HEK293T (cell line): ENCODE measurements around the gene FAM98C.

Source experiments
- CTCF ChIA-PET: fragments of 350-600 bp; formaldehyde crosslinking; extraction: SDS; loops from one replicate; lab custom pipeline; 2021; ENCODE audit warnings: antibody characterized with exemption, inconsistent platforms; lab: Yijun Ruan, JAX
- POLR2A ChIA-PET: fragments of 350-600 bp; formaldehyde crosslinking; extraction: SDS; loops from one replicate; lab custom pipeline; 2020; ENCODE audit warnings: antibody characterized with exemption, inconsistent platforms; lab: Yijun Ruan, JAX
- DNase-seq: peaks from one replicate; pipeline ENCODE4 v3.0.0; 2012; ENCODE audit warnings: mixed read lengths; ENCODE audit errors: extremely low spot score
- ARNT ChIP-seq: fragments of 450-650 bp; IDR thresholded peaks from 2 replicates; pipeline ENCODE4 v1.6.1; 2017; ENCODE audit warnings: mild to moderate bottlenecking
- BHLHE40 ChIP-seq: fragments of 450-650 bp; IDR thresholded peaks from 2 replicates; pipeline ENCODE4 v1.6.1; 2016; ENCODE audit warnings: mild to moderate bottlenecking, moderate library complexity, borderline replicate concordance
- CTBP1 ChIP-seq: fragments of 450-650 bp; IDR thresholded peaks from 2 replicates; pipeline ENCODE4 v1.6.1; 2016; ENCODE audit warnings: borderline replicate concordance
- ELF4 ChIP-seq: fragments of 450-650 bp; IDR thresholded peaks from 2 replicates; pipeline ENCODE4 v1.6.1; 2017; ENCODE audit warnings: antibody characterized with exemption
- FOXA1 ChIP-seq: fragments of 450-650 bp; IDR thresholded peaks from 2 replicates; pipeline ENCODE4 v1.6.1; 2016; ENCODE audit warnings: mild to moderate bottlenecking
- FOXK2 ChIP-seq: fragments of 450-650 bp; IDR thresholded peaks from 2 replicates; pipeline ENCODE4 v1.6.1; 2016; ENCODE audit warnings: mild to moderate bottlenecking
- FOXM1 ChIP-seq: fragments of 450-650 bp; IDR thresholded peaks from 2 replicates; pipeline ENCODE4 v1.6.1; 2017; ENCODE audit warnings: mild to moderate bottlenecking, borderline replicate concordance
- HDGF ChIP-seq: fragments of 450-650 bp; IDR thresholded peaks from 2 replicates; pipeline ENCODE4 v1.6.1; 2017; ENCODE audit warnings: antibody characterized with exemption, borderline replicate concordance
- L3MBTL2 ChIP-seq: fragments of 450-650 bp; conservative IDR thresholded peaks from 2 replicates; pipeline ENCODE4 v1.6.1; 2016; ENCODE audit warnings: mild to moderate bottlenecking
- LEF1 ChIP-seq: fragments of 450-650 bp; IDR thresholded peaks from 2 replicates; pipeline ENCODE4 v1.6.1; 2017; ENCODE audit warnings: mild to moderate bottlenecking, borderline replicate concordance
- NFRKB ChIP-seq: fragments of 450-650 bp; IDR thresholded peaks from 2 replicates; pipeline ENCODE4 v1.6.1; 2016; ENCODE audit warnings: mild to moderate bottlenecking, moderate library complexity
- SP1 ChIP-seq: fragments of 450-650 bp; IDR thresholded peaks from 2 replicates; pipeline ENCODE4 v1.6.1; 2017
- SUZ12 ChIP-seq: fragments of 450-650 bp; IDR thresholded peaks from 2 replicates; pipeline ENCODE4 v1.6.1; 2016; ENCODE audit warnings: mild to moderate bottlenecking
- TARDBP ChIP-seq: fragments of 450-650 bp; IDR thresholded peaks from 2 replicates; pipeline ENCODE4 v1.6.1; 2016
- ZNF384 ChIP-seq: fragments of 450-650 bp; IDR thresholded peaks from 2 replicates; pipeline ENCODE4 v1.6.1; 2016
- TF ChIP-seq, protein P1 (sequence below): fragments of 450-650 bp; IDR thresholded peaks from 2 replicates; pipeline ENCODE4 v1.6.1; 2016

Gene FAM98C

DNA sequence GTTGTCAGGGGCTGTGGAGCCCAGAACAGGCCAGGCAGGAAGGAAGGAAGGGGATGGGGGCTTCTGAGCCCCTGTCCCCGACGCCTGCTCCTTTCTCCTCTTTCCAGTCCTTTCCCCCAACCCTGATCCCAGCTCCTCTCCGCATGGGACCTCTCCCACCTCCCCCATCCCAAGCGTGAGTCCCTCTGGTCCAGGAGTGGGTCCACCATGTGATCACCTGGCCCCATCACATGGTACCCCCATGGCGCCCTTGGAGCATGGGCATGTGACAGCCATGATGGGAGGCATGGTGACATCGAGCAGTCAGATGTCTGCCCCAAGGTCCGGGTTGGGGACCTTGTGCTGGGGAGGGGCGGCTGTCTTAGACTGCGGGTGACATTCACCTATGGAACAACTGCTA lies 39.8 kb downstream of the FAM98C start:
- TF ChIP-seq ELF4 (no peak), FOXA1 (no peak), BHLHE40 (no peak), NFRKB (no peak), CTBP1 (no peak), ARNT (no peak), L3MBTL2 (no peak), SP1 (no peak), ZNF384 (no peak), LEF1 (no peak), FOXK2 (no peak), SUZ12 (no peak), HDGF (no peak), FOXM1 (no peak), TARDBP (no peak)
- TF ChIP-seq, protein P1, sequence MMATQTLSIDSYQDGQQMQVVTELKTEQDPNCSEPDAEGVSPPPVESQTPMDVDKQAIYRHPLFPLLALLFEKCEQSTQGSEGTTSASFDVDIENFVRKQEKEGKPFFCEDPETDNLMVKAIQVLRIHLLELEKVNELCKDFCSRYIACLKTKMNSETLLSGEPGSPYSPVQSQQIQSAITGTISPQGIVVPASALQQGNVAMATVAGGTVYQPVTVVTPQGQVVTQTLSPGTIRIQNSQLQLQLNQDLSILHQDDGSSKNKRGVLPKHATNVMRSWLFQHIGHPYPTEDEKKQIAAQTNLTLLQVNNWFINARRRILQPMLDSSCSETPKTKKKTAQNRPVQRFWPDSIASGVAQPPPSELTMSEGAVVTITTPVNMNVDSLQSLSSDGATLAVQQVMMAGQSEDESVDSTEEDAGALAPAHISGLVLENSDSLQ: no peak
- ChIA-PET CTCF (no interaction called here), POLR2A (no interaction called here)
- no peak for DNase-seq

GRCh38 chr19:38443458-38443999 lies 40.6 kb downstream of the FAM98C start:
- DNase-seq: no peak
- ChIA-PET POLR2A (no interaction called here), CTCF (no interaction called here)
- no peak for TF ChIP-seq SP1
- TF ChIP-seq ELF4: no peak
- no peak for TF ChIP-seq LEF1
- no peak for TF ChIP-seq NFRKB
- TF ChIP-seq HDGF: no peak
- TF ChIP-seq FOXK2: no peak
- TF ChIP-seq TARDBP: no peak
- TF ChIP-seq SUZ12: no peak
- no peak for TF ChIP-seq FOXM1
- no peak for TF ChIP-seq FOXA1
- TF ChIP-seq ARNT: no peak
- no peak for TF ChIP-seq BHLHE40
- TF ChIP-seq, protein P1: no peak
- TF ChIP-seq ZNF384: no peak
- no peak for TF ChIP-seq L3MBTL2

GRCh38 chr19:38444026-38444425 lies 41.1 kb downstream of the FAM98C start:
- CTCF ChIA-PET: no interaction called here

GRCh38 chr19:38445362-38445761 lies 42.5 kb downstream of the FAM98C start:
- ChIA-PET POLR2A (no interaction called here), CTCF (no interaction called here)
- no peak for TF ChIP-seq FOXM1
- no peak for DNase-seq

More at GRCh38 chr19:38444026-38444425, 41.1 kb downstream of the FAM98C start:
- POLR2A ChIA-PET: no interaction called here
- no peak for DNase-seq
- TF ChIP-seq ARNT (no peak), LEF1 (no peak), BHLHE40 (no peak), ELF4 (no peak), SUZ12 (no peak), L3MBTL2 (no peak), CTBP1 (no peak), FOXK2 (no peak), NFRKB (no peak), FOXA1 (no peak), ZNF384 (no peak), HDGF (no peak), FOXM1 (no peak), TARDBP (no peak), SP1 (no peak)
- TF ChIP-seq, protein P1: no peak

- no peak for DNase-seq
- ChIA-PET POLR2A (no interaction called here), CTCF (interaction anchor here (0.7 kb wide), 1 partner anchor 64 kb away, joined by 3 read pairs; no protein-coding TSS in a partner anchor)
- TF ChIP-seq ELF4 (no peak), LEF1 (no peak), ARNT (no peak), CTBP1 (no peak), FOXK2 (no peak), L3MBTL2 (no peak), BHLHE40 (no peak), NFRKB (no peak), SP1 (no peak), HDGF (no peak), FOXM1 (no peak), TARDBP (no peak), FOXA1 (no peak), ZNF384 (no peak), SUZ12 (no peak)
- TF ChIP-seq, protein P1: no peak
Observed at GRCh38 chr19:38448225-38448624, 45.3 kb downstream of the FAM98C start.
